Stimulated activated naive CD8-positive, alpha-beta T cell treated with anti-CD3 and anti-CD28 coated beads, Interleukin-15, Interleukin-2, amounts not matched to agents 100 U/mL and 50 U/mL, for 24 hours (primary cell): ENCODE data around the gene SLA2.

Source experiments
- ATAC-seq: fragments of 150-1000 bp; cut with Tn5 transposase; one replicate; pipeline ENCODE4 v1.10.0; 2021
- DNase-seq: peaks from one replicate; pipeline ENCODE4 v3.0.0; 2021

SLA2 gene

GRCh38 chr20:36607586-36608387 is 38.2 kb downstream of the SLA2 start:
- DNase-seq (no peak), ATAC-seq (no peak)

- DNase-seq, result no peak
- ATAC-seq, result no peak
These were observed 39.6 kb downstream of the SLA2 start for GRCh38 chr20:36606158-36607066.

GRCh38 chr20:36605399-36606157 is 40.4 kb downstream of the SLA2 start, which contains the start of gene RAB5IF:
TSS of gene RAB5IF (plus strand) at chr20:36605779. CDS start at chr20:36605952, 173 bp downstream.
- ATAC-seq (peak; percentile 94), DNase-seq (peak; percentile 100)

GRCh38 chr20:36604952-36605398 is 41.0 kb downstream of the SLA2 start:
- DNase-seq (peak; percentile 58), ATAC-seq (peak; percentile 25)

GRCh38 chr20:36601540-36601939 is 44.5 kb downstream of the SLA2 start:
- ATAC-seq, result no peak
- DNase-seq, result no peak

GRCh38 chr20:36599912-36600345 is 46.1 kb downstream of the SLA2 start:
- DNase-seq, result no peak
- no peak for ATAC-seq

GRCh38 chr20:36593347-36593929 is 52.6 kb downstream of the SLA2 start:
- ATAC-seq, result no peak
- no peak for DNase-seq

GRCh38 chr20:36591854-36592641 is 53.9 kb downstream of the SLA2 start:
- ATAC-seq (peak; percentile 44), DNase-seq (peak; percentile 49)

- DNase-seq (no peak), ATAC-seq (no peak)
These were observed 54.7 kb downstream of the SLA2 start for GRCh38 chr20:36591281-36591680.

GRCh38 chr20:36587388-36588070 is 58.5 kb downstream of the SLA2 start:
- DNase-seq (no peak), ATAC-seq (no peak)

GRCh38 chr20:36585410-36586125 is 60.4 kb downstream of the SLA2 start:
- ATAC-seq, result no peak
- DNase-seq, result no peak

GRCh38 chr20:36584018-36584481 is 61.9 kb downstream of the SLA2 start:
- DNase-seq (no peak), ATAC-seq (no peak)

GRCh38 chr20:36582821-36583220 is 63.2 kb downstream of the SLA2 start:
- DNase-seq (no peak), ATAC-seq (no peak)

- peak; percentile 70 for ATAC-seq
- DNase-seq, result no peak
These were observed 63.7 kb downstream of the SLA2 start for GRCh38 chr20:36582322-36582721.

- DNase-seq (no peak), ATAC-seq (no peak)
These were observed 65.9 kb downstream of the SLA2 start for GRCh38 chr20:36579996-36580545.

GRCh38 chr20:36578356-36579041 is 67.5 kb downstream of the SLA2 start:
- no peak for ATAC-seq
- no peak for DNase-seq

- DNase-seq (no peak), ATAC-seq (no peak)
These were observed 69.9 kb downstream of the SLA2 start for GRCh38 chr20:36576081-36576445.

- DNase-seq, result peak; percentile 65
- ATAC-seq, result no peak
These were observed 71.4 kb downstream of the SLA2 start for GRCh38 chr20:36574366-36575135.
